HG03097 (cell line): ENCODE measurements around the gene GABBR2.

ENCODE experiments used
- ATAC-seq: cut with Tn5 transposase; IDR thresholded peaks from one replicate; pipeline ENCODE4 v1.9.1; 2021; ENCODE audit not compliant: unreplicated experiment, low FRiP score

Gene GABBR2

DNA sequence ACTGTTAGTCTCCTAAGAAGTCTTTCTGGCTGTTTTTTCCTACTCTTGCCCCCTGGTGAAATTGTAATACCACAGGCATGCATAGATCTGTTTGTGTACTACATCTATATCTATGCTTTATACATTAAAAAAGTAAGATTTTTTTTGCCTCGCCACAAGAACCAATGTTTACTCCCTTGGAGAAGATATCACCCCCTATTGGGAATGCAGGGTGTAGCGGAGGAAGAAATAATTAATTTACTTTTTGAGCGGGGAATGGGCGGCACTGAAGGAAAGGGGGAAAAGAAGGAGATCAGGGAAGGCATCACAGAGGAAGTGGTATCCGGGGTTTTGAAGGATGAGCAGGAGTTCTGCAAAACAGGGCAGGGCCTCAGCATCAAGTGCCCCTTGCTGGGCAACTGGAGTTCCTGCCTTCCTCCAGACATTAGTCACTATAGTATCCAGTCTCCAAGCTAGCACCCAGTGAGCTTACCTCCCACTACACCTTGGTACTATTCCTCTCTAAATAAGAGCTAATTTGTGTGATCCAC is 134.9 kb downstream of the GABBR2 start:
- ATAC-seq, result no peak

- no peak for ATAC-seq
These were observed 135.9 kb downstream of the GABBR2 start for GRCh38 chr9:98572796-98573195.

DNA sequence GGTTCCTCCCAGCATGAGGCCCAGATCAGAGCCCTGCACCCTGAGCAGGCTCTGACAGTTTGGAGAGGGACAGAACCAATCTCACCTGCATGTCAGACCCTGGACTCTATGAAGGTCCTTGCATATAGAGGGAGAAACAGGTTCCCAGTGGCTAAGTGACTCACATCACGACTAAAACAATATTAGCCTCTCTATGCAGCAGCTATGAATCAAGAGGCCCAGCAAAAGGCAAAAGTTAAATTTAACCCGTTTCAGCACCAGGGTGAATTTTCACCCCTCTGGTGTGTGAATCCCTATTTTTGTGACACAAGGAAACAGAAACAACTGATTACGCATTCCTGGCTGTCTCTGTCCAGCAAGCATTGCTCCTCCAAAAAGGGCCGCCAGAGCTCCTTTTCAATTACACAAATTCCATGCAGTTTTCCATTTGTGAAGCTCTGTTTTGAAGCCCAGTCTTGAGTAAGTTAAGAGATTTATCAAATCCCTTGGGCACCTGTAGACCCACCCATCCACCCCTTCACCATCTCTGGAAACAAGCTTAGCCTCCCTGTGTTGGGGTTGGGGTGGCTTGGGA is 136.6 kb downstream of the GABBR2 start:
- ATAC-seq, result no peak

DNA sequence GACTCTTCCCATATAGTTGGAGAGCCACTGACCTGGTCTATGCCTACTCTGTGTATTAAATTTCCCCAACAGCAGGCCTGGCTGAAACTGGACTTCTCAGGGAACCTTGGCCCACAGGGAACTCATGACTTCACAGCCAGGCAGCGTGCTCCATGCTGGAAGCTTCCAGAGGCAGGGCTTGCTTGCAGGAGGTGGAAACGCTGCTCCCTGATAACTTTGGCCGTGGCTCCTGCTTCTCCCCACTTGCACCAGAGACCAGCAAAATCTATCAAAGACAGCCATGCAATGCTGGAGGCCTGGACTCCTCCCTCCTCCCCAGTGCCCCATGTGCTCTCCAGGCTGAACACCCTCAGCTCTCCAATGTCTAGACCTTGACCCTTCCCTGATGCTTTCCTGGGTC is 137.1 kb downstream of the GABBR2 start:
- ATAC-seq, result no peak

- no peak for ATAC-seq
These were observed 137.9 kb downstream of the GABBR2 start for GRCh38 chr9:98570663-98571440.

DNA sequence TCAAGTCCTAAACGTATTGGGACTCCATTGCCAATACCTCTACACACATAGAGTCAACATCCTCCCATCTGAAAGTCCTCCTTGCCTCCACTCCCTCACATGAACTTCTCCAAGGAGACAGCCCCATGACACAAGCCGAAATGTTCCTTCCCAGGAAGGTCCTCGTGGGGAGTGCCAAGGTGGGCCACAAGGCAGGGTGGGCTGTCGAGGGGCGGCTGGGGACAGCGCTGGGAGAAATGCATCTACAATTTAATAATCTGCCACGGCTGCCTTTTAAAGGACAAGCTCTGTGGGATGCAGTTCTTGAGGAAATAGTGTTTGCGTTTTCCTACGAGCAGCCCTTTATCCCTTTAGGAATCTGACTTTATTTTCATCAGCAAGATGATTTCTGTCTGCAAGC is 138.7 kb downstream of the GABBR2 start:
- ATAC-seq, result no peak

DNA sequence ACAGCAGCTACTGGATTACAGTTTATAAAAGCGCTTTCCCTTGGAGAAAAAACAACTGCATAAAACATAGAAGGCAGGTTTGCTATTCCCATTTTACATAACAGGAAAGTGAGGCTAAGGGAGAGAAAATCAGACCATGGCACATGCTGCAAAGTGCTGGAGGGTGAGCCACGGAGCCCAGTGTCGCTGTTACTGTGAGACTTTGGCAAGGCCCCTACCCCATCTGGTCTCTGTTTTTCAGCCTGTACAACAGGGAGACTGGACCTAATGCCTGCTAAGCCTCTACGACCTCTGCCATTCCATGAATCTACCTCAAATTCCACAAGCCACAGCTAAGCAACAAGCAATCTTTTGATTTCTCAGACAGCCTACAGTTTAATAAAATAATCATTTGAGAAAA is 139.2 kb downstream of the GABBR2 start:
- ATAC-seq, result no peak

DNA sequence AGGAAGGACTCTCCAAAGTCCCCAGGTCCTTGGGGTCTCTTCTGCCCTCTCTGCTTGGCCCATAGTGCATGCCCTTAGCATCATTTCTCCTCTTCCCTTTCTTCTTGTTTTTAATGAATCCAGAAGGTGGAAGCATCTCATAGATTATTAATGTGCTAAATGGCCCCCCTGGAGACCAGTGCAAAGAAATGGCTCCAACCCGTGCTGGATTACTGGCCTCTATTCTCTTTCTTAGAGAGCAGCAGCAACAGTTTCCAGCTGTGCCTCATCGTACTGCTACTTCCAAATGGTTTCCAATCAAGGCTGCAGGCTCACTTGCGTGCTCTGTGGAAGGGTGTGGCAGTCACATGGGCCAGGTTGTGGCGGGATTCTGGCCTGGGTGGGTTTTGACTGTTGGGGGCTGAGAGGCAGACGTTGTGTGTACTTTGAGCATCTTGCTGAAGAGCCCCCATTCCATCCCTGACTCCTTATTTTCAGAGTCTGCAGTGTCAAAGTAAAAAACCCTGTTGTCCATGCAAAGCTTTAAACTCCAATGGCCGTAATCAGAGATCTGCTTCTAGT is 139.7 kb downstream of the GABBR2 start:
- ATAC-seq, result no peak

DNA sequence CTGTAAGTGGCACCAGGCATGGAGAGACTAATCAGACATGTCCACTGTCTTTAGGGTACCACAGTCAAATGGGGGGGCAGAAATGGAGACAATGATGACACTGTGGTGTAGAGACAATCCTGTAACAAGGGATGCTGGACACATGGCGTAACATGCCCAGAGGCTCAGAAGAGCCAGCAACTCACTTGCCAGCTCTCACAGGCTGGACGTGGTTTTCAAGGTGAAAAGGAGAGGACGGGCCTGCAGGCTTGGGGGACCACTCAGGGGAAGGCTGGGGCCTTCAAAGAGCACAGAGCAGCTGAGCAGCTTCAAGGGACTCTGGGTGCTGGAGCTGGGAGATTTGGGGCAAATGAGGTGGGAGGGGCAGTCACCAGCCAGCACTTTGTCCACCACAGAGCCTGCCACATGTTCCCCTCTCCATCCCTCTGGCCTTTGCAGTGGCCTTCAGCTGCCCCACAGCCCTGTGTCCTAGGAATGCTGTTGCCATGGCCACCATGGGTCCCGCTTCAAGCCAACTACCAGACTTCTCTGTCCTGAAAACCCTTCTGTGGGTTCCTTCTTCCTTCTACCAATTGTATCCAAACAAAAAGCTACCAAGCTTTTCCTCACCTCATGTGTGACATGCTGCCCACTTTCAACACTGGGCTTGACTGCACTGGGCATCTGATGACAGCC is 140.4 kb downstream of the GABBR2 start:
- no peak for ATAC-seq

DNA sequence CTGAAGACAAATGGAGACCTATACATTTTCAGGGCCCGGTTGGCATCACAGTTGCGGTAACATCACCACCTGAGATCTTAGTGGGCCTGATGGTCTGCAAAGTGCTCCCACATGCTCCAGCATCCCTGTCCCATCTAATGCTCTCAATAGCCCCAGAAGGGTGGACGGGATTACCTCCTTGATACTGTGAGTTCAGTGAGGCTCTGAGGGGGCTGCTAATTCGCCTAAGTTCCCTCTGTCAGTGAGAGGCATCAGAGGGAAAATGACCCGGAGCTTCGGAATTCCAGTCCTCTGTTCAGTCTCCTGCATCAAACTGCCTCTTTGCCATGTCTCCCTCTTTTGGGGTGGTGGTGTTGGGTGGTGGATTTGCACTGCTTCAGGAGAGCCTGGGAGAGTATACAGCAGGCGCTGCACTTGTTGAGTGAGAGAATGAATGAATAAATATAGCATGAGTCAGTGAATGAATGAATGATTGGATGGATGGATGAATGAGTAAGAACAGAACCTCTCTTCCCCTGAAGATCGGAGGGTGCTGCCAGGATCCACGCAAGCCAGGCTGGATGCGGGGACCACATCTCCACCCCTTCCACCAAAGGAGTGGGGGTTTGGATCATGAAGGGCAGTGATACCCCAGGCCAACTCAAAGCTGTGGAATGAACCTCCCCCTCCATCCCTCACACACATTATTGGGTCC is 141.0 kb downstream of the GABBR2 start:
- ATAC-seq, result no peak

- ATAC-seq, result no peak
These were observed 143.3 kb downstream of the GABBR2 start for GRCh38 chr9:98565152-98566135.

- no peak for ATAC-seq
These were observed 144.0 kb downstream of the GABBR2 start for GRCh38 chr9:98564714-98565113.

- ATAC-seq, result no peak
These were observed 144.7 kb downstream of the GABBR2 start for GRCh38 chr9:98563988-98564387.

DNA sequence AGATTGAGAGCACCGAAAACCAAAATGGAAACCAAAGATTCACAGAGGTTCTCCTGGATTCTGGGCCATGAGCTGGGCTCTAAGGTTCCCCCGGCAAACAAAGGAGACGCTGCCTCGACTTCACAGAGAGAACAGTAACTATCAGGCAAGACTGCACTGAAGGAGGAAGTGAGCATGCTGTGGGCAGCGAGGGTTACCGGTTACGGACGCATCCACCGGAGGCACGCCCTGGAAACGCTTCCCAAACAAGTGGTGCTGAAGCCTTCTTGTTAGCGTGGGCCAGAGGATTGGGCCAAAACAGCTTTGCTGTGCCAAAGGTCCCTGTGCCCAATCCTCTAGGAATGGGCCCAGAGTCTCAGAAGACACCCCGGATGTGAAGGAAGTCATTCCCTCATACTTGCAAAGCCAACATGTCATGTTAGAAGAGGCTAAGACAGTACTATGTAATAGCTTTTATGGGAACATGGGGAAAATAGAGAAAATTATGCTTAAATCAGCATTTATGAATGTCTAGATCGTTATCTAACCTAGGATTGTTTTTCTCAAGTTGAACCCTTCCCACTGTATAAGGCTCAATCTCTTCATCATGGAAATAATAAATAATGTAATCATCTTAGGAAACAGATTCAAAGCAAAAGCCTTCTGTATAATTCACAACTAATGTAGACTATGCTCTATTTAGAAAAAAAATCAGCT is 145.4 kb downstream of the GABBR2 start:
- ATAC-seq, result no peak

- no peak for ATAC-seq
These were observed 149.2 kb downstream of the GABBR2 start for GRCh38 chr9:98559561-98559960.

DNA sequence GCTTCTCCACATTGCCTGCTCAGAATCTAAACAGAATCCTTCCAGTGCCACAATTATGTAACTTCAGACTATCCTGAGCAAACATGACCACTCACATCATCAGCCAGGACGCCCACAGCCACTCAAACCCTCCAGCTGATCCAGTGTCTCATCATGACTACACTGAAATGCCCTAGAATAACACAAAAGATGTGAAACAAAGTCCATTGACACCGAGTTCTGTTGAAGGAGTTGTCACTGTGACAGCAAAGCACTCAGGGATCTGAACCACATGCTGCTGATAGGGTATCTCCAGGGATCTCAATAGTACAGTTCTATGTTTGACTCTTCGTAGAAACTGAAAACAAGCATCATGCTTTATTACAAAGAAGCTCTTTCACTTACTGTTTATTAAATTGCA is 150.2 kb downstream of the GABBR2 start:
- no peak for ATAC-seq

DNA sequence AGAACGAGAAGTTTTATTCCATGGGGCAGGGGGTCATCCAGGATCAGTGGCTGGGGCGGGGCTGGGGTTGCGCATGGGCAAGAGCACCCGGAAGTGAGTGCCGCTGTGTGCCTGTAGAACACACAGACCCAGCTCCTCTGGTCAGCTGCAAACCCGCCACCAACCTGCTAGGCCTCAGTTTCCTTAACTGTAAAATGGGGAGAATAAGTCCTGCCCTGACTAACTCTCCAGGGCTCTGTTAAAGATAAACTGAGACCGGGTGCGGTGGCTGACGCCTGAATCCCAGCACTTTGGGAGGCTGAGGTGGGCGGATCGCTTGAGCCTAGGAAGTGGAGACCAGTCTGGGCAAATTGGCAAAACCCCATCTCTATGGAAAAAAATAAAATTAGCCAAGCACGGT is 152.2 kb downstream of the GABBR2 start:
- ATAC-seq, result no peak

GRCh38 chr9:98555651-98556465 is 152.9 kb downstream of the GABBR2 start:
- ATAC-seq, result no peak
